ENCODE data around the gene FOXL2. TPM values are rescaled to one million over a fixed set of nuclear protein-coding genes. Genes with fewer than 3 reads are reported as not detected.

FOXL2 gene
- polyA plus RNA-seq (2012; rRNA removed): not detected in 2 replicates
- not detected in 2 replicates for polyA plus RNA-seq (2012; cell fraction: cytosol; rRNA removed)
- polyA plus RNA-seq (2012; cell fraction: nucleus; rRNA removed): 0.02 TPM in 1 of 2 replicates, not detected in the other

DNA sequence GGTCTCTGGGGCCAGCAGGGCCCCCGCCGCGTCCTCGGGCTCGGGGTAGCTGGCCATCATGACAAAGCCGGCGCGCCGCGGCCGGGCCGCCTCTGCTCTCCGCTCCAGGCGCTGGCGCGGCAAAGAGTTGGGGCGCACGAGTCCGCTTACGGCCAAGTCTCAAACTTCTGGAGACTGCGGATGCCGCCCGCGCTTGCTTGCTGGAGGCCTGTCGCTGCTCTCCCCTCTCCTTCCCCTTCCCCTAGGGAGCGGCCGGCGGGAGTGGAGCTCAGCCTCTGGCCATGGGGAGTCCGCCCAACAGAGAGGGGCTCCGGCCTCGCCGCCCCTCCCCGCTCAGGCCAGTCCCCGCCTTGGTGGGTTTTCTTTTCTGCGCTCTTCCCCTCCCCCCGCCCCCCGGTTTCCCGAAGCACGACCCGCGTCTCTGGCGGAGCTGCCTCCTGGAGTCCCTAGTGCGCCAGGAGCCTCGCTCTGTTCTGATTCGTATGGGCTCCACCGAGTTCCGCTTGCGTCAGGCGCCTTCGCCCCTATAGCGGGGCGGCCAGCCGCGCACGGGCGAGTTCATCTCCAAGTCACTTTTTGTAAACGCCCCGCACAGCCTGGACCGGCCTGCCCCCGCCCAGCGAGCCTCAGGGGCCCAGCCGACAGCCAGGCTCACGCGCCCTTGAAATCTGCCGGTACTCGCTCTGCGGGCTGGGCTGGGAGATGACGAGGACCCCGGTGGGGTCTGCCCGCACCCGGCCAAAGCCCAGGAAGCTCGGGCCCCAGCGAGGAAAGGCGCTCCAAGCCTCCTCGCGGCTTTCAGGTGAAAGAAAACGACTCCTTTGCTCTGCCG lies at the start of gene FOXL2, which contains the start of gene FOXL2NB:
FOXL2 (minus strand) TSS at position 475 of the 832 bp plus-strand sequence; CDS start at position 60, 415 bp downstream.
FOXL2NB (plus strand) TSS at position 555 of the 832 bp plus-strand sequence; CDS start at position 703, 148 bp downstream.
- CTCF ChIA-PET: interaction anchor here (0.6 to 11.9 kb wide), 6 partner anchors 11 to 400 kb away, joined by 3 to 100 read pairs (median 4); no protein-coding TSS in a partner anchor
- Histone ChIP-seq H3K27me3 (ENCODE audit: insufficient read depth) (peaks cover 97% of the 10 kb centered on the region), H3K4me1 (ENCODE audit: control insufficient read depth in 1 of 2, insufficient read depth in 2 of 2, low read depth in 1 of 2, low read length in 1 of 2) (peaks cover 0 to 7% of the 10 kb centered on the region in 2 experiments; a peak in 2 of 4 replicates), H3K9ac (no peak within 1 kb of the TSS), H3K27ac (ENCODE audit: low read depth in 2 of 2, low read length in 1 of 2) (no peak within 1 kb of the TSS), H3K36me3 (replicated peaks in 1 of 2; ENCODE audit: control insufficient read depth in 1 of 2, insufficient read depth in 2 of 2, low read length in 1 of 2) (no peaks in the 10 kb centered on the region), H3K9me2 (no peaks in the 10 kb centered on the region), H2AFZ (ENCODE audit: low read depth) (0 out of 2 replicates have a peak within 1 kb of the TSS, but pooled peaks have one; percentile 22), H3F3A (replicated peaks; ENCODE audit: insufficient read depth) (peaks cover 5% of the 10 kb centered on the region), H3K4me3 (ENCODE audit: low read depth in 2 of 2, low read length in 1 of 2) (no peak within 1 kb of the TSS; a peak in 2 of 4 replicates), H4K20me1 (ENCODE audit: insufficient read depth) (peaks cover 8% of the 10 kb centered on the region), H3K79me2 (ENCODE audit: insufficient read depth) (no peaks in the 10 kb centered on the region), H3K9me3 (no peaks in the 10 kb centered on the region), H3K4me2 (peak within 1 kb of the TSS; percentile 57)
- no peak for TF ChIP-seq TCF12 (IDR thresholded peaks at IDR 0.05)
- TF ChIP-seq RCOR1 (IDR thresholded peaks at IDR 0.05; ENCODE audit: low read length): no peak
- TF ChIP-seq JUND (IDR thresholded peaks at IDR 0.05): no peak
- no peak for TF ChIP-seq CHD2 (IDR thresholded peaks at IDR 0.05; ENCODE audit: low read length, partially characterized antibody)
- TF ChIP-seq POLR2AphosphoS5 (IDR thresholded peaks at IDR 0.05; ENCODE audit: low read depth, low read length): no peak
- TF ChIP-seq EZH2phosphoT487 (IDR thresholded peaks at IDR 0.05; ENCODE audit: borderline replicate concordance, low read depth): no peak; the same call in 1 of the 2 replicates
- TF ChIP-seq, protein P1, sequence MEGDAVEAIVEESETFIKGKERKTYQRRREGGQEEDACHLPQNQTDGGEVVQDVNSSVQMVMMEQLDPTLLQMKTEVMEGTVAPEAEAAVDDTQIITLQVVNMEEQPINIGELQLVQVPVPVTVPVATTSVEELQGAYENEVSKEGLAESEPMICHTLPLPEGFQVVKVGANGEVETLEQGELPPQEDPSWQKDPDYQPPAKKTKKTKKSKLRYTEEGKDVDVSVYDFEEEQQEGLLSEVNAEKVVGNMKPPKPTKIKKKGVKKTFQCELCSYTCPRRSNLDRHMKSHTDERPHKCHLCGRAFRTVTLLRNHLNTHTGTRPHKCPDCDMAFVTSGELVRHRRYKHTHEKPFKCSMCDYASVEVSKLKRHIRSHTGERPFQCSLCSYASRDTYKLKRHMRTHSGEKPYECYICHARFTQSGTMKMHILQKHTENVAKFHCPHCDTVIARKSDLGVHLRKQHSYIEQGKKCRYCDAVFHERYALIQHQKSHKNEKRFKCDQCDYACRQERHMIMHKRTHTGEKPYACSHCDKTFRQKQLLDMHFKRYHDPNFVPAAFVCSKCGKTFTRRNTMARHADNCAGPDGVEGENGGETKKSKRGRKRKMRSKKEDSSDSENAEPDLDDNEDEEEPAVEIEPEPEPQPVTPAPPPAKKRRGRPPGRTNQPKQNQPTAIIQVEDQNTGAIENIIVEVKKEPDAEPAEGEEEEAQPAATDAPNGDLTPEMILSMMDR (IDR thresholded peaks at IDR 0.05): no peak
- TF ChIP-seq NFIC (IDR thresholded peaks at IDR 0.05; ENCODE audit: borderline replicate concordance): no peak
- peak; percentile 44 for DNase-seq
- POLR2A ChIA-PET: no interaction called here
- WGBS (ENCODE audit: low lambda C conversion rate): 12% methylated on average over 40 of the region's 78 CpGs

DNA sequence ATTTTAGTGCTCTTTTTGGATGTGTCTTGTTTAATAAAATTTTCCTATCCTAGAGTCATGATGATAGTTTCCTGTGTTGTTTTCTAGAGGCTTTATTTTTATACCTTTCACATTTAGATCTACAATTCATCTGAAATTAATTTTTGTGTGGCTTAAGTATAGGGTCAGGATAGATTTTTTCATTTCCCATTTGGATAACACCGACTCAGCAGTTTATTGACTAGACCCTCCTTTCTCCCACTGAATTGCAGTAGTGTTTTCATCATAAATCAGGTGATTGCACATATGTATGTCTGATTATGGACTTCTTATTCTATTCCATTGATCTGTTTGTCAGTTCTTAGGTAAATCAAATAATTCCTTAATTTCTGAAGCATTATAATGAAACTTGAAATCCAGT lies 48.8 kb upstream of the FOXL2 start:
- DNase-seq: no peak
- Histone ChIP-seq H3K27ac (ENCODE audit: low read depth in 2 of 2, low read length in 1 of 2) (no peak overlapping the region), H3K9me3 (no peaks in the 10 kb centered on the region; the same call in 1 of the 2 replicates), H3K4me1 (ENCODE audit: control insufficient read depth in 1 of 2, insufficient read depth in 2 of 2, low read depth in 1 of 2, low read length in 1 of 2) (no peaks in the 10 kb centered on the region), H3K27me3 (ENCODE audit: insufficient read depth) (no peaks in the 10 kb centered on the region), H3K79me2 (ENCODE audit: insufficient read depth) (no peaks in the 10 kb centered on the region), H2AFZ (ENCODE audit: low read depth) (no peak overlapping the region), H3K9ac (no peak overlapping the region), H3F3A (replicated peaks; ENCODE audit: insufficient read depth) (no peaks in the 10 kb centered on the region), H3K9me2 (no peaks in the 10 kb centered on the region), H3K4me2 (no peak overlapping the region), H3K4me3 (ENCODE audit: low read depth in 2 of 2, low read length in 1 of 2) (no peak overlapping the region), H3K36me3 (replicated peaks in 1 of 2; ENCODE audit: control insufficient read depth in 1 of 2, insufficient read depth in 2 of 2, low read length in 1 of 2) (no peaks in the 10 kb centered on the region), H4K20me1 (ENCODE audit: insufficient read depth) (no peaks in the 10 kb centered on the region)
- CTCF ChIA-PET: no interaction called here
- 0% methylated on average over 1 of the region's 1 CpG for WGBS (ENCODE audit: low lambda C conversion rate)
- POLR2A ChIA-PET: no interaction called here
- no peak for TF ChIP-seq TEAD4 (IDR thresholded peaks at IDR 0.05; ENCODE audit: borderline replicate concordance, insufficient read depth)
- TF ChIP-seq, protein P2, sequence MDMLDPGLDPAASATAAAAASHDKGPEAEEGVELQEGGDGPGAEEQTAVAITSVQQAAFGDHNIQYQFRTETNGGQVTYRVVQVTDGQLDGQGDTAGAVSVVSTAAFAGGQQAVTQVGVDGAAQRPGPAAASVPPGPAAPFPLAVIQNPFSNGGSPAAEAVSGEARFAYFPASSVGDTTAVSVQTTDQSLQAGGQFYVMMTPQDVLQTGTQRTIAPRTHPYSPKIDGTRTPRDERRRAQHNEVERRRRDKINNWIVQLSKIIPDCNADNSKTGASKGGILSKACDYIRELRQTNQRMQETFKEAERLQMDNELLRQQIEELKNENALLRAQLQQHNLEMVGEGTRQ (IDR thresholded peaks at IDR 0.05; ENCODE audit: borderline replicate concordance, low read depth, low read length): no peak
- TF ChIP-seq GATA2 (CRISPR knock-in tag; IDR thresholded peaks at IDR 0.05): no peak
- no peak for TF ChIP-seq YY1 (IDR thresholded peaks at IDR 0.05; ENCODE audit: low read depth)
- TF ChIP-seq RCOR1 (IDR thresholded peaks at IDR 0.05; ENCODE audit: low read length): no peak
- no peak for TF ChIP-seq MEF2A (IDR thresholded peaks at IDR 0.05; ENCODE audit: borderline replicate concordance, low read depth)
- no peak for TF ChIP-seq RFX5 (IDR thresholded peaks at IDR 0.05; ENCODE audit: low read length)
- no peak for TF ChIP-seq NFIC (IDR thresholded peaks at IDR 0.05; ENCODE audit: borderline replicate concordance)
- TF ChIP-seq, protein P3, sequence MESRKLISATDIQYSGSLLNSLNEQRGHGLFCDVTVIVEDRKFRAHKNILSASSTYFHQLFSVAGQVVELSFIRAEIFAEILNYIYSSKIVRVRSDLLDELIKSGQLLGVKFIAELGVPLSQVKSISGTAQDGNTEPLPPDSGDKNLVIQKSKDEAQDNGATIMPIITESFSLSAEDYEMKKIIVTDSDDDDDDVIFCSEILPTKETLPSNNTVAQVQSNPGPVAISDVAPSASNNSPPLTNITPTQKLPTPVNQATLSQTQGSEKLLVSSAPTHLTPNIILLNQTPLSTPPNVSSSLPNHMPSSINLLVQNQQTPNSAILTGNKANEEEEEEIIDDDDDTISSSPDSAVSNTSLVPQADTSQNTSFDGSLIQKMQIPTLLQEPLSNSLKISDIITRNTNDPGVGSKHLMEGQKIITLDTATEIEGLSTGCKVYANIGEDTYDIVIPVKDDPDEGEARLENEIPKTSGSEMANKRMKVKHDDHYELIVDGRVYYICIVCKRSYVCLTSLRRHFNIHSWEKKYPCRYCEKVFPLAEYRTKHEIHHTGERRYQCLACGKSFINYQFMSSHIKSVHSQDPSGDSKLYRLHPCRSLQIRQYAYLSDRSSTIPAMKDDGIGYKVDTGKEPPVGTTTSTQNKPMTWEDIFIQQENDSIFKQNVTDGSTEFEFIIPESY (IDR thresholded peaks at IDR 0.05; ENCODE audit: borderline replicate concordance, low read depth): no peak
- TF ChIP-seq ELF1 (IDR thresholded peaks at IDR 0.05): no peak
- TF ChIP-seq TAF1 (IDR thresholded peaks at IDR 0.05; ENCODE audit: borderline replicate concordance, low read depth, low read length): no peak
- no peak for TF ChIP-seq FOXJ3 (CRISPR knock-in tag; IDR thresholded peaks at IDR 0.05)
